ENCODE data around the gene SRSF3. TPM values are rescaled to one million over a fixed set of nuclear protein-coding genes. Genes with fewer than 3 reads are reported as not detected.

Gene SRSF3
- total and polyA plus RNA-seq, 12 donors, result 28.9 to 291 (median 123) TPM

- no peaks in the 10 kb centered on the region for H3K9me3 ChIP-seq (replicated peaks in 1 of 3)
- H3K27me3 ChIP-seq, result no peaks in the 10 kb centered on the region
- H3K27ac ChIP-seq, result no peak overlapping the region
- peaks cover 16 to 43% of the 10 kb centered on the region in 2 donors for H3K4me1 ChIP-seq (replicated peaks in 1 of 2)
- no peak overlapping the region for H3K4me3 ChIP-seq
- 89 to 96% (median 94%) methylated on average over 10 of the region's 10 CpGs for WGBS, 4 donors
- peaks cover 0 to 27% of the 10 kb centered on the region in 2 donors for H3K36me3 ChIP-seq (replicated peaks in 1 of 2)
- peak in 3 of 7 donors; percentile 7 to 52 (median 12) for DNase-seq
- intact Hi-C loops (cut with DNase I), result loop anchor here in 1 of 2 donors (5.0 to 10.0 kb wide), 2 partner anchors 115 to 143 kb away; no protein-coding TSS in a partner anchor
- TF ChIP-seq, protein P1, sequence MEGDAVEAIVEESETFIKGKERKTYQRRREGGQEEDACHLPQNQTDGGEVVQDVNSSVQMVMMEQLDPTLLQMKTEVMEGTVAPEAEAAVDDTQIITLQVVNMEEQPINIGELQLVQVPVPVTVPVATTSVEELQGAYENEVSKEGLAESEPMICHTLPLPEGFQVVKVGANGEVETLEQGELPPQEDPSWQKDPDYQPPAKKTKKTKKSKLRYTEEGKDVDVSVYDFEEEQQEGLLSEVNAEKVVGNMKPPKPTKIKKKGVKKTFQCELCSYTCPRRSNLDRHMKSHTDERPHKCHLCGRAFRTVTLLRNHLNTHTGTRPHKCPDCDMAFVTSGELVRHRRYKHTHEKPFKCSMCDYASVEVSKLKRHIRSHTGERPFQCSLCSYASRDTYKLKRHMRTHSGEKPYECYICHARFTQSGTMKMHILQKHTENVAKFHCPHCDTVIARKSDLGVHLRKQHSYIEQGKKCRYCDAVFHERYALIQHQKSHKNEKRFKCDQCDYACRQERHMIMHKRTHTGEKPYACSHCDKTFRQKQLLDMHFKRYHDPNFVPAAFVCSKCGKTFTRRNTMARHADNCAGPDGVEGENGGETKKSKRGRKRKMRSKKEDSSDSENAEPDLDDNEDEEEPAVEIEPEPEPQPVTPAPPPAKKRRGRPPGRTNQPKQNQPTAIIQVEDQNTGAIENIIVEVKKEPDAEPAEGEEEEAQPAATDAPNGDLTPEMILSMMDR (IDR thresholded peaks at IDR 0.05), result no peak
- TF ChIP-seq POLR2A (IDR thresholded peaks at IDR 0.05), result no peak
Measured at GRCh38 chr6:36612101-36612625, 18.0 kb downstream of the SRSF3 start.

DNA sequence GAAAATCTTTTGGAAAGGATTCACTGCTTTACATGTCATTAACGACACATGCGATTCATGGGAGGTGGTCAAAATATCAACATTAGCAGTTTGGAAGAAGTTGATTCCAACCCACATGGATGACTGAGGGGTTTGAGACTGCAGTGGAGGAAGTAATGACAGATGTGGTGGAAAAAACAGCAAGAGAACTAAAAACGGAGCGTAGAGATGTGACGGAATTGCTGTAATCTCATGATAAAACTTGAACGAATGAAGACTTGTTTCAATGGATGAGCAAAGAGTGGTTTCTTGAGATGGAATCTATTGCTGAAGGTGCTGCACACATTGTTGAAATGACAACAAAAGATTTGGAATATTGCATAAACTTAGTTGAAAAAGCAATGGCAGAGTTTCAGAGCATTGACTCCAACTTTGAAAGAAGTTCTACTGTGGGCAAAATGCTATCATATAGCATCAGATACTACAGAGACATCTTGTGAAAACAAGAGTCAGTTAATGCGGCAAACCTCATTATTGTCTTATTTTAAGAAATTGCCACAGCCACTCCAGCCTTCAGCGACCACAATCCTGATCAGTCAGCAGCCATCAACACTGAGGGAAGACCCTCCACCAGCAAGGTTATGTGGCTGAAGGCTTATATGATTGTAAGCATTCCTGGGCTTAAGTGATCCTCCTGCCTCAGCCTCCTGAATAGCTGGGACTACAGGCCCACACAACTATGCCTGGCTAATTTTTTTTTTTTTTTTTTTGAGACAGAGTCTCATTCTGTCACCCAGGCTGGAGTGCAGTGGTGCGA lies 19.2 kb downstream of the SRSF3 start:
- Histone ChIP-seq H3K27ac (no peak overlapping the region), H3K4me1 (replicated peaks in 1 of 2) (peaks cover 4 to 33% of the 10 kb centered on the region in 2 donors), H3K27me3 (no peaks in the 10 kb centered on the region), H3K9me3 (replicated peaks in 1 of 3) (no peaks in the 10 kb centered on the region), H3K36me3 (replicated peaks in 1 of 2) (peaks cover 0 to 15% of the 10 kb centered on the region in 2 donors), H3K4me3 (no peak overlapping the region)
- intact Hi-C loops (cut with DNase I), result loop anchor here in 1 of 2 donors (5.0 to 10.0 kb wide), 2 partner anchors 114 to 141 kb away; no protein-coding TSS in a partner anchor
- peak in 3 of 7 donors; percentile 6 to 51 (median 7) for DNase-seq
- no peak for TF ChIP-seq POLR2A (IDR thresholded peaks at IDR 0.05)
- TF ChIP-seq, protein P1 (IDR thresholded peaks at IDR 0.05), result no peak
- WGBS, 4 donors, result 87 to 96% (median 91%) methylated on average over 9 of the region's 9 CpGs

GRCh38 chr6:36615018-36615761 lies 21.0 kb downstream of the SRSF3 start:
- H3K27ac ChIP-seq, result peak overlapping the region in 1 of 5 donors; percentile 1
- TF ChIP-seq, protein P1 (IDR thresholded peaks at IDR 0.05), result peak; percentile 43 to 95 (median 76)
- no peak for TF ChIP-seq POLR2A (IDR thresholded peaks at IDR 0.05)

More at GRCh38 chr6:36615018-36615761, 21.0 kb downstream of the SRSF3 start:
- intact Hi-C loops (cut with DNase I), result loop anchor here in 1 of 2 donors (10.0 kb wide), 1 partner anchor 140 kb away; no protein-coding TSS in a partner anchor
- Histone ChIP-seq H3K9me3 (replicated peaks in 1 of 3) (no peaks in the 10 kb centered on the region), H3K4me1 (replicated peaks in 1 of 2) (peaks cover 0 to 19% of the 10 kb centered on the region in 2 donors), H3K4me3 (no peak overlapping the region), H3K27me3 (no peaks in the 10 kb centered on the region), H3K36me3 (replicated peaks in 1 of 2) (peaks cover 0 to 10% of the 10 kb centered on the region in 2 donors)
- DNase-seq, result peak in 6 of 7 donors; percentile 58 to 76 (median 66)
- 26 to 39% (median 36%) methylated on average over 7 of the region's 7 CpGs for WGBS, 4 donors

All from adrenal gland (tissue), 12 donors.